OCI-M2 (cell line): ENCODE data around the gene DISP1.

Source experiments
- DNase-seq: peaks from one replicate; lab custom pipeline; 2025; ENCODE audit not compliant: unreplicated experiment; lab: John Stamatoyannopoulos, UW

DISP1 gene

DNA sequence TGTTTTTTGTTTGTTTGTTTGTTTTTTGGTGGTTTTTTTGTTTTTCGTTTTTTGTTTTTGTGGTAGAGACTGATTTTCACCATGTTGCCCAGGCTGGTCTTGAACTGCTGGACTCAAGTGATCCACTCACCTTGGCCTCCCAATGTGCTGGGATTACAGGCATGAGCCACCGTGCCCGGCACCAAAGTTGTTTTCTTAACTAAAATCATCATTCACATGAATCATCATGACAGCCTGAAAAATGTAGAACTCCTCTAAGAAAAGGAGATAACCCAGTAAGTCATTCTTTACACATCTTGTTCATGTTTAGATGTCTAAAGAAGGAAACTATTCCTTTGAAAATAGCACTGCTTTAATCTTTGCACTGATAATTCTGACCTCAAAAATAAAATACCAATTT is 37.5 kb downstream of the DISP1 start:
- no peak for DNase-seq

DNA sequence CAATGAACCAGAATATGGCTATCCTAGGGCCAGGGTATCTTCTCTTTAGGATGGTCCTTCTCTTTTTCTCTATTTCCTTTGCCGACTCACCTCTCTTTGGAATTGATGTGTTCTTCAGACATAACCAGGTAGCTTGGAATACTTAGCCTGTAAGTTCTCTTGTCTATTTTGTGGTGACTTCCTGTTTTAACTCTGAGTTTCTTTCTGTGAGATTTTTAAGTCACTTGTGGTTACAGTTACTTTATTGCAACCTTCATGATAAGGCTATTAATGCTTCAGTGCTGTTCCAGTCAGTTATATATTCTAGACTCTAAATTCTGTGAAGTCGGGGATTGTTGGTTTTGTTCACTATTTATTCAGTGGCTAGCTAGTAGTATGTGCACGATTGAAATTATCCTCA is 46.2 kb downstream of the DISP1 start:
- DNase-seq = no peak
